ENCODE results near the gene CEP162.

The CEP162 gene

GRCh38 chr6:84258866-84259265 lies 31.4 kb upstream of the CEP162 start:
- Histone ChIP-seq H3K36me3 (replicated peaks; ENCODE audit: insufficient read depth, low read length) (no peaks in the 10 kb centered on the region), H3F3A (ENCODE audit: insufficient read depth, low read length) (no peaks in the 10 kb centered on the region), H2AFZ (ENCODE audit: low read length) (no peak overlapping the region), H3K79me2 (ENCODE audit: low read length) (no peaks in the 10 kb centered on the region), H3K4me2 (ENCODE audit: low read depth, low read length) (no peak overlapping the region), H4K20me1 (ENCODE audit: insufficient read depth, low read length) (no peaks in the 10 kb centered on the region), H3K4me1 (ENCODE audit: low read length) (no peaks in the 10 kb centered on the region), H3K9ac (ENCODE audit: low read length) (no peak overlapping the region), H3K27me3 (replicated peaks; ENCODE audit: insufficient read depth, low read length) (no peaks in the 10 kb centered on the region), H3K9me3 (replicated peaks; ENCODE audit: insufficient read depth, low read length) (no peaks in the 10 kb centered on the region), H3K27ac (ENCODE audit: low read length) (no peak overlapping the region), H3K9me2 (replicated peaks; ENCODE audit: insufficient read depth, low read length) (no peaks in the 10 kb centered on the region), H3K4me3 (ENCODE audit: low read length) (no peak overlapping the region)
- TF ChIP-seq EZH2 (optimal IDR thresholded peaks at IDR 0.05; ENCODE audit: low read depth, low read length) (no peak), EZH2phosphoT487 (IDR thresholded peaks at IDR 0.05; ENCODE audit: low read length) (no peak), CTCF (IDR thresholded peaks at IDR 0.05; ENCODE audit: low read length) (no peak)
- no peak for DNase-seq

GRCh38 chr6:84258268-84258667 lies 30.8 kb upstream of the CEP162 start:
- H3K4me1 ChIP-seq (ENCODE audit: low read length) = no peaks in the 10 kb centered on the region
- H3K4me2 ChIP-seq (ENCODE audit: low read depth, low read length) = no peak overlapping the region; the same call in 1 of the 2 replicates
- H2AFZ ChIP-seq (ENCODE audit: low read length) = no peak overlapping the region
- TF ChIP-seq EZH2phosphoT487 (IDR thresholded peaks at IDR 0.05; ENCODE audit: low read length) (no peak), EZH2 (optimal IDR thresholded peaks at IDR 0.05; ENCODE audit: low read depth, low read length) (no peak), CTCF (IDR thresholded peaks at IDR 0.05; ENCODE audit: low read length) (no peak)
- no peaks in the 10 kb centered on the region for H3F3A ChIP-seq (ENCODE audit: insufficient read depth, low read length)
- H3K36me3 ChIP-seq (replicated peaks; ENCODE audit: insufficient read depth, low read length) = no peaks in the 10 kb centered on the region
- H3K27me3 ChIP-seq (replicated peaks; ENCODE audit: insufficient read depth, low read length) = no peaks in the 10 kb centered on the region
- DNase-seq = no peak
- H3K9me3 ChIP-seq (replicated peaks; ENCODE audit: insufficient read depth, low read length) = no peaks in the 10 kb centered on the region
- H3K4me3 ChIP-seq (ENCODE audit: low read length) = no peak overlapping the region
- no peaks in the 10 kb centered on the region for H3K79me2 ChIP-seq (ENCODE audit: low read length)
- no peak overlapping the region for H3K9ac ChIP-seq (ENCODE audit: low read length)
- no peaks in the 10 kb centered on the region for H4K20me1 ChIP-seq (ENCODE audit: insufficient read depth, low read length)
- H3K27ac ChIP-seq (ENCODE audit: low read length) = no peak overlapping the region
- H3K9me2 ChIP-seq (replicated peaks; ENCODE audit: insufficient read depth, low read length) = no peaks in the 10 kb centered on the region

- no peak for DNase-seq
- H3K4me1 ChIP-seq (ENCODE audit: low read length) = no peaks in the 10 kb centered on the region
- no peaks in the 10 kb centered on the region for H3K9me3 ChIP-seq (replicated peaks; ENCODE audit: insufficient read depth, low read length)
- no peak overlapping the region for H3K4me2 ChIP-seq (ENCODE audit: low read depth, low read length)
- H3K4me3 ChIP-seq (ENCODE audit: low read length) = no peak overlapping the region
- H3K79me2 ChIP-seq (ENCODE audit: low read length) = no peaks in the 10 kb centered on the region
- H3K9me2 ChIP-seq (replicated peaks; ENCODE audit: insufficient read depth, low read length) = no peaks in the 10 kb centered on the region
- no peak overlapping the region for H3K27ac ChIP-seq (ENCODE audit: low read length)
- no peaks in the 10 kb centered on the region for H3K27me3 ChIP-seq (replicated peaks; ENCODE audit: insufficient read depth, low read length)
- H3K36me3 ChIP-seq (replicated peaks; ENCODE audit: insufficient read depth, low read length) = no peaks in the 10 kb centered on the region
- TF ChIP-seq EZH2phosphoT487 (IDR thresholded peaks at IDR 0.05; ENCODE audit: low read length) (no peak), EZH2 (optimal IDR thresholded peaks at IDR 0.05; ENCODE audit: low read depth, low read length) (no peak)
- H3F3A ChIP-seq (ENCODE audit: insufficient read depth, low read length) = no peaks in the 10 kb centered on the region
- H2AFZ ChIP-seq (ENCODE audit: low read length) = no peak overlapping the region
- H4K20me1 ChIP-seq (ENCODE audit: insufficient read depth, low read length) = no peaks in the 10 kb centered on the region
- H3K9ac ChIP-seq (ENCODE audit: low read length) = no peak overlapping the region
Measured at GRCh38 chr6:84255641-84256040, 28.2 kb upstream of the CEP162 start.

GRCh38 chr6:84253380-84253779 lies 25.9 kb upstream of the CEP162 start:
- Histone ChIP-seq H3K9me3 (replicated peaks; ENCODE audit: insufficient read depth, low read length) (no peaks in the 10 kb centered on the region), H3K79me2 (ENCODE audit: low read length) (no peaks in the 10 kb centered on the region), H3K9me2 (replicated peaks; ENCODE audit: insufficient read depth, low read length) (no peaks in the 10 kb centered on the region), H2AFZ (ENCODE audit: low read length) (no peak overlapping the region), H3K36me3 (replicated peaks; ENCODE audit: insufficient read depth, low read length) (no peaks in the 10 kb centered on the region), H3K9ac (ENCODE audit: low read length) (no peak overlapping the region), H4K20me1 (ENCODE audit: insufficient read depth, low read length) (no peaks in the 10 kb centered on the region), H3K4me1 (ENCODE audit: low read length) (no peaks in the 10 kb centered on the region), H3K27ac (ENCODE audit: low read length) (no peak overlapping the region), H3K4me3 (ENCODE audit: low read length) (no peak overlapping the region), H3K4me2 (ENCODE audit: low read depth, low read length) (no peak overlapping the region), H3F3A (ENCODE audit: insufficient read depth, low read length) (no peaks in the 10 kb centered on the region), H3K27me3 (replicated peaks; ENCODE audit: insufficient read depth, low read length) (no peaks in the 10 kb centered on the region)
- DNase-seq = no peak
- TF ChIP-seq EZH2 (optimal IDR thresholded peaks at IDR 0.05; ENCODE audit: low read depth, low read length) = no peak
- TF ChIP-seq CTCF (IDR thresholded peaks at IDR 0.05; ENCODE audit: low read length) = no peak
- no peak for TF ChIP-seq EZH2phosphoT487 (IDR thresholded peaks at IDR 0.05; ENCODE audit: low read length)

Measured in MM.1S (cell line).